GM12873 (cell line): ENCODE measurements around the gene DYNC1I1.

Source experiments
- CTCF ChIP-seq: IDR thresholded peaks from 2 replicates; pipeline ENCODE4 v1.5.1; 2012; ENCODE audit warnings: low read depth, mild to moderate bottlenecking, moderate library complexity, low read length, control low read depth; ENCODE audit not compliant: insufficient read depth; ENCODE audit errors: missing control alignments

The DYNC1I1 gene

GRCh38 chr7:95925236-95925635 is 152.9 kb downstream of the DYNC1I1 start:
- TF ChIP-seq CTCF, result no peak

- no peak for TF ChIP-seq CTCF
Observed at GRCh38 chr7:95925971-95926370, 153.6 kb downstream of the DYNC1I1 start.

GRCh38 chr7:95927756-95928155 is 155.4 kb downstream of the DYNC1I1 start:
- TF ChIP-seq CTCF, result no peak

- TF ChIP-seq CTCF, result no peak
Observed at GRCh38 chr7:95929710-95930280, 157.4 kb downstream of the DYNC1I1 start.

GRCh38 chr7:95931460-95932232 is 159.3 kb downstream of the DYNC1I1 start:
- no peak for TF ChIP-seq CTCF

GRCh38 chr7:95933618-95934017 is 161.3 kb downstream of the DYNC1I1 start:
- TF ChIP-seq CTCF, result no peak

GRCh38 chr7:95950698-95951097 is 178.3 kb downstream of the DYNC1I1 start:
- TF ChIP-seq CTCF, result no peak
